Pulmonary artery endothelial cell (primary cell): ENCODE measurements around the gene LAMA5. TPM values are rescaled to one million over a fixed set of nuclear protein-coding genes. Genes with fewer than 3 reads are reported as not detected.

ENCODE experiments used
- DNase-seq: peaks from one replicate; pipeline ENCODE4 v3.0.0-alpha.2; 2011; ENCODE audit warnings: low read depth, low spot score
- total RNA-seq: library from RNA; depleted of rRNA; stranded (reverse); fragments of >200 nt; gene quantifications from 2 replicates; pipeline ENCODE4 v1.2.3, GENCODE V29; 2014

LAMA5 gene
- total RNA-seq, 1 donor from 2014 or later, result 60.6 TPM

DNA sequence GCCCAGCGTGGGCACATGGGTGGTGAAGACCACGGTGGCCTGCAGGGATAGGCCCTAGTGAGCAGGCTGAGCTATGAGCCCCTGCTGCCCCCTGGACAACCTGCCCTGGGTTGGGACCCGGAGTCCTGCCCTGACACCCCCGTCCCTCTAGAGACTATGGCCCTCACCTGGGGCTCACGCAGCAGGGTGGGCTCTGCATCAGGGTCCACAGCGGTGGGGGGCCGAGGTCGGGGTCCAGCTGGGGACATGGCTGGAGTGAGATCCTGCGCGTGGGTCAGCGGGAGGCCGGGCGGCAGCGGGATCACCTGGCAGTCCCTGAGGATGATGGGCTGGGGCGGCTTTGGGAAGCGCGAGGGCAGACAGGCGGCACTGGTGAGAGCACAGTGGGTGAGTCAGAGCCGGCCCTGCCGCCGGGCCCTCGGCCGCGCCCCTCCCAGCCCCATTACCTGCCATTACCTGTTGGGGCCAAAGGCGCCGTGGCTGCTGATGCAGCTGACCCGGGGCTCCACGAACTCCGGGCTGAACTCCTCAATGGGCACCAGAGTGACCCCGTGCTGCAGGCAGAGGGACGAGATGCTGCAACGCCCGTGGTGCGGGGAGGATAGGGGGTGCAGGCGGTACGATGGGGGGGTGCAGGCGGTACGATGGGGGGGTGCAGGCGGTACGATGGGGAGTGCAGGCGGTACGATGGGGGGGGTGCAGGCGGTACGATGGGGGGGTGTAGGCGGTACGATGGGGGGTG is 36.4 kb downstream of the LAMA5 start:
- no peak for DNase-seq

DNA sequence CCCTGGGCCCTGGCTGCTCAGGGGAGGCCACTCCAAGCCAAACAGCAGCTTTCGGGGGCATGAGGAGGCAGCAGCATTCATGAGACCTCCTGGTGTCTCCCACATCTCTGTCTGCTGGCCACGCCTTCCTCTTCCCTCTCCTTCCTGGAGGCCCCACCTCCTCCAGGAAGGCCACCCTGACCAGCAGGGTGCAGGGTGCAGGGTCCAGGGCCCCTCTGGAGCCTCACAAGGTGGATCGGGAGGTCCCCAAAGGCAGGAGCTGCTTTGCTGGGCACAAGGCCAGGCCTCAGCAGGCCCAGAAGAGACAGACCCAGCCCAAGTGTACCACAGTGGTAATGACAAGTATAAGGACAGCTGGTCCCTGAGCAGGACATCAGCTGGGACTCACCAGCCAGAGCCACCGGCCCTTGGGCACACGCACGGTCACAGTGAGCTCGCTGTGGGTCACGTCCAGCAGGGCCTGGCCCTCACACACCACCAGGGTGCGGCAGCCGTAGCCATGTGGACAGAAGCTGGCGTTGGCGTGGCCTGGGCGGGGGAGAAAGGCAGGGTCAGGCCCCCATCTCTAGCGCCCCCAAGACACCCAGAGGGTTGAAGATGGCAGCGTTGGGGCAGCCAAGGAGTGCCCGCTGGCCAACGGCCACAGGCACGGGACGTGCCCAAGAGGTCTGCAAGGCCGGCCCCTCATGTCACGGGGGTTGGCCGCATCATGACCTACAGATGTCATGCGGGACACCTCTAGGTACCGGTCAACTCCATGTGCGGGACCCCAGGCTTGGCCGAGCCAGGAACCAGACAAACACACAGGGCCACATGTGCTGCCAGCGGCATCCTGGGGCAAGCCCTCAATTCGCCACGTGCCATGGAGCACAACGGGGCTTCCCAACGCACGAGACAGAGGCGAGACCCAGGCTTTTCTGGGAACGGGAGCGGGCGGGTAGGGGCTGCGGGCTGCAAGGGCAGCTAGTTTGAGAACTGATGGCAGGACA is 37.4 kb downstream of the LAMA5 start:
- DNase-seq, result no peak

- no peak for DNase-seq
Observed at GRCh38 chr20:62328684-62329388, 38.3 kb downstream of the LAMA5 start.

DNA sequence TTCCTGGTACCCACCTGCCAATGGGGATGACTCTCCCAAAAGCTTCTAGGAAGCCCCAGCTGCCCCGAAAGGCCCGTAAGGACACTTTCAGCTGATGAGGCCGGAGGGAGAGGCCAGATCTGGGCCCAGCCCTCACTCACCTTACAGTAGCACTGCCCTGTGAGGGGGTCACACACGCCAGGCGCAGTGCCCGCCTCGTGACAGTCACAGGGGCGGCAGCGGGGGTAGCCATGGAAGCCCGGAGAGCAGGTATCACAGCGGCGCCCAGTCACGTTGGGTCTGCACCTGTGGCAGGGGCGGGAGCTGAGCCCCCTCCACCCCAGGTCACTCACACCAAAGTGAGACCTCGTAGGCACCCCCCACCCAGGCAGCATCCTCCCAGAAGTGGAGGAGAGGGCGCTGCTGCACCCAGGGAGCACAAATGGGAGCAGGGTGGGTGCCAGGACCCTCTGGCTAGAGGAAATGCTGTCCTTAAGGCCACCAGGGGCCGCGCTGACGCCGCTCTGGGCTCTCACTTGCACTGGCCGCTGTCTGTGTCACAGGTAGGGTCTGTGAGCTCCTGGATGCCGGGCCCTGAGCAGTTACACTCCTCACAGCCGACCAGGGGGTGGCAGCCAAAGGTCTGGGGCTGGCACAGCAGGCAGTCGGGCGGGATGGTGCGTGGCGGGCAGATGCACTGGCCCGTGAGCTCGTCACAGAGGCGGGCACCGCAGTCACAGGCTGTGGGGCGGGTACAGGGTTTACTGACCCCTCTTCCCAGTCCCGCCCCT is 39.2 kb downstream of the LAMA5 start:
- DNase-seq, result no peak

GRCh38 chr20:62326959-62327725 is 40.0 kb downstream of the LAMA5 start:
- no peak for DNase-seq

DNA sequence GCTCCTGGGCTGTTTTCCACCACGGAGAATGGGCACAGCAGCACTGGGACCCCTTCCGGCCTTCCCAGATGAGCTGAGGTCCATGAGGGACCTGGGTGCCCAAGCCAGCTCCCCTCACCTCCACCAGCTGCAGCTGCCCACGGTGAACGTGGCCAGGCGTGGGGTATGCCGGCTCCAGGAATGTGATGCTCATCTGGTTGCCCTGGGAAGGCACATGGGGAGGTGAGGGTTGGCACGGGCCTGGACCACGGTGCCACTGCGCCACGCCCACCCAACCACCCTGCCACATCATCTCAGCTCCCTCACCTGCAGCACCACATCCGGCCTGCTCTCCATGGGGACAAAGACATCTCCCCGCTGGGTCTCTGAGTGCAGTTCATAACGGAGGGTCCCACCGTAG is 40.6 kb downstream of the LAMA5 start:
- DNase-seq, result no peak

- no peak for DNase-seq
Observed at GRCh38 chr20:62325172-62325905, 41.8 kb downstream of the LAMA5 start.

DNA sequence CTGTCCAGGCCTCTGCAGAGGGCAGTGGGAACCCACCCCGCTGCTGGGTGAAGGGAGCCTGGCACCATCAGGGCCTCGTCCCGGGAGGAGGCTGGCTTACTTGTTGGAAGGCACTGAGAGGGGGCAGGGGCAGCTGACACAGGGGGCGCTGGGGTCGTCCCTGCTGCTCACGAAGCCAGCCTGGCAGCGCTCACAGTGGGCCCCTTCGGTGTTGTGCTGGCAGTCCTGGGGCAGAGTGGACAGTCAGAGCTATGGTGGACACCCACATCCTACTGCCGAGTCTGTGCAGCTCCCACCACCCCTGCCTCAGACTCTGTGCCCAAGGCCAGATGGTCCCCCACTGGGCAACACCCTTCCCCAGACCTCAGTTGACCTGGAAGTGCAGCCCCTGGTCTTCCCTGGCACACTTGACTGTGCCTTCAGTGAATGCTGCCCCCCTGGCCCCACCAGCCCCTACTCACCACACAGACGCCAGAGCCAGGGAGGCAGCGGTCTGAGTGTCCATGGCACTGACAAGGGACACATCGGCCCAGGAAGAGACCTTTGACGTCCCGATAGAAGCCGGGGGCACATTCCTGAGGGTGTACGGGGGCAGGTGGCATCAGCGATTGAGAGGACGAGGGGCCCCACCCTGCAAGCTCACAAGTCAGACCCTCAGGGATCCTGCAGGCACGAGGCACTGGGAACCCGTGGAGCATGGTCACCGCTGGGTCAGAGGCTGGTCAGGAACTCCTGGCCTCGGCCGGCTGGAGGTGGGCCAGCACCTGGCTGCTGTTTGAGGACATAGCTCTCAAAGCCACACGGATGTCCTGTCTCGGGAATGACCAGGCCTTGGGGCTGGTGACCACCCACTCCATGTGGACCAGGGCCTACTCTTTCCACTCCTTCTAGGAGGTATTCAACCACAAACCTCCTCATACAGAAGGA is 42.9 kb downstream of the LAMA5 start:
- no peak for DNase-seq

DNA sequence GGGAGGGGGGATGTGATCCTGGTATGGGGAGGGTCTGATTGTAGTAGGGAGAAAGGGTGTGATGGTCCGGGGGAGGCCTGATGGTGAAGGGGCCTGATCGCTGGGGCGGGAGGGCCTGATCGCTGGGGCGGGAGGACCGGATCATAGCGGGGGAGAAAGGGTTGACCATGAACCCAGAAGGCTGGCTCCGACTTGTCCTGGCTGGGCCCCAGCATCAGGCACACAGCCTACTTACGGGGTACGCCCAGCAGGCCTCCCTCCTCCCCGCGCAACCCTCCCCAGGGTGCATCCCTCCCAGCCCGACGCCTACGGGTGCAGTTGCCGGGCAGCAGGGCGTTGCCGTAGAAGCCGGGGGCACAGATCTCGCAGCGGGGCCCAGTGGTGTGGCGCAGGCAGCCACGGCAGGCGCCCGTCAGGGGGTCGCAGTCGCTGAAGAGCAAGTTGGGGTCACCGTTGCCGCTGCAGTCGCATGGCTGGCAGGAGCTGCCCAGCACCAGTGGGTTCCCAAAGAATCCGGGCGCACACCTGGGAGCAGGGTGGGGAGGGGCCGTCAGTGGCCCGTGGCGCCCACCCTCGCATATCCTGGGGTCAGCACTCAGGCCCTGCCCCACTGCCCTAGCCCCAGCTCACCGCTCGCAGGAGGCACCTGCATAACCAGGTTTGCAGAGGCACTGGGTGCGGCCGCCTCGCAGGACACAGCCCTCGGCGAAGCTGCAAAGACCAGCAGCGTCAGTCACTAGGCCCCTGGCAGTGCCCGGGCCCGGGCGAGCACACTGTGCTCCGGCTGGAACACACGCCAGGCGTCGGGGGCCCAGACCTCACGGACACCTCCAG is 43.7 kb downstream of the LAMA5 start:
- no peak for DNase-seq

- no peak for DNase-seq
Observed at GRCh38 chr20:62322492-62323041, 44.5 kb downstream of the LAMA5 start.

GRCh38 chr20:62321975-62322374 is 45.1 kb downstream of the LAMA5 start:
- DNase-seq, result no peak

GRCh38 chr20:62321521-62321948 is 45.6 kb downstream of the LAMA5 start:
- no peak for DNase-seq

- DNase-seq, result no peak
Observed at GRCh38 chr20:62320581-62321354, 46.3 kb downstream of the LAMA5 start.

- no peak for DNase-seq
Observed at GRCh38 chr20:62319346-62319909, 47.7 kb downstream of the LAMA5 start.

GRCh38 chr20:62318400-62319345 is 48.4 kb downstream of the LAMA5 start:
- DNase-seq, result no peak
